ENCODE results near the gene CSF3R. TPM values are rescaled to one million over a fixed set of nuclear protein-coding genes. Genes with fewer than 3 reads are reported as not detected.
"Not testable (repeated sequence)": the region's sequence is repeated elsewhere in the genome, so short reads cannot be mapped to it uniquely, and the experiment has no call there.

Gene CSF3R
- total RNA-seq, 2 experiments from 2014 or later, result 0.33 to 0.41 TPM

DNA sequence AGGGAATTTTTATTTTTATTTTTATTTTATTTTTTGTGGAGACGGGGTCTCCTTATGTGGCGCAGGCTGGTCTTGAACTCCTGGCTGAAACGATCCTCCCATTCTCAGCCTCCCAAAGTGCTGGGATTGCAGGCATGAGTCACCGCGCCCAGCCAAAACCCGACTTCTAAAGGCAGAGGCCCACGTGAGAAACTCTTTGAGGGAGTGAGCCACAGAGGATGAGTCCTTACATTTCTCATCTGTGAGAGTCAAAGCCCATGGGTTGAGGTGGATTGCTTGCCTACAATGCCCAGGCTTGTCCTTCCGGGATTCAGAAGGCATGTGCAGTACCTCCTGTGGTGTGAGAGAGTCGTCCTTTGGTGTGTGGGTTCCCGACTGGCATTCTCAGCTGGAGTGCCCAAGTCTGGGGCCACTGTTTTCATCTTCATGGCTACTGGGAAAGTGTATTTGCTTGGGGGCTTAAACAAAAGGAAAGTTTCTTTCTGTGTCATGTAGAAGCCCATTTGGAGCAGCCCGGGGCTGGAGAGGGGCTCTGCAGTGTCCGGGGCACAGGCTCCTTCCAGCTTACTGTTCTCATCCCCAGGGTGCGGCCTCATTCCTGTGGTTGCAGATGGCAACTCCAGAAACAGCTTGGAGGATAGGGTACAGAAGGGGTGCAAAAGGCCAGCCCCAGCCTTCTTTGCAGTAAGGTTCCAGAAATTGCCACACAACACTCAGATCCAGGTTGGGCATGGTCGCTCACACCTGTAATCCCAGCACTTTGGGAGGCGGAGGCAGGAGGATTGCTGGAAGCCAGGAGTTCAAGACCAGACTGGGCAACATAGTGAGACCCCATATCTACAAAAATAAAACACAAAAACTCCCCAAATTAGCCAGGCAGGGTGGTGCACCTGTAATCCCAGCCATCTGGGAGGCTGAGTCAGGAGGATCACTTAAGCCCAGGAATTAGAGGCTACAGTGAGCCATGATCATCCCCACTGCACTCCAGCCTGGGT, 29.4 kb upstream of the CSF3R start:
- no peaks in the 10 kb centered on the region for H3K9me3 Mint-ChIP-seq (ENCODE audit: low read depth)
- no peak overlapping the region for H3K27ac Mint-ChIP-seq
- H3K36me3 Mint-ChIP-seq (ENCODE audit: low read depth), result no peaks in the 10 kb centered on the region
- ChIA-PET POLR2A (no interaction called here), CTCF (no interaction called here)
- no peak overlapping the region for H3K4me3 Mint-ChIP-seq
- intact Hi-C loops (cut with DNase I, micrococcal nuclease), result no loop called here
- H3K4me1 Mint-ChIP-seq, result no peaks in the 10 kb centered on the region
- DNase-seq (no peak), ATAC-seq (no peak)
- H3K27me3 Mint-ChIP-seq, result peaks cover 7% of the 10 kb centered on the region

DNA sequence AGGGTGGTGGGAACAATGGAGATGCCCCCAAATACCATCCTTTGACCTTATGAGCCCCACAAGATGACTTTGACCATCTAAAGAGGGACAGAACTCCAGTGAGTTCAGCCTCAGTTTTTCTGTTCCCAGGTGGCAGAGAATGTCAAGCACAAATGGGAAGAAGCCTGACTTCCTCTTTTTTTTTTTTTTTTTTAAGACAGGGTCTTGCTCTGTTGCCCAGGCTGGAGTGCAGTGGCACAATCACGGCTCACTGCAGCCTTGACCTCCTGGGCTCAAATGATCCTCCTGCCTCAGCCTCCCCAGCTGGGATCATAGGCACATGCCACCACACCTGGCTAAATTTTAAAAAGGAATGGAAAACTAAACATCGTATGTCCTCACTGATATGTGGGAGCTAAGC, 28.5 kb upstream of the CSF3R start:
- H3K4me1 Mint-ChIP-seq; intact Hi-C loops (cut with DNase I, micrococcal nuclease); POLR2A ChIA-PET; H3K9me3 Mint-ChIP-seq (ENCODE audit: low read depth); DNase-seq; H3K4me3 Mint-ChIP-seq; ATAC-seq; H3K36me3 Mint-ChIP-seq (ENCODE audit: low read depth); H3K27ac Mint-ChIP-seq; CTCF ChIA-PET: not testable (repeated sequence)
- peaks cover 14% of the 10 kb centered on the region for H3K27me3 Mint-ChIP-seq

DNA sequence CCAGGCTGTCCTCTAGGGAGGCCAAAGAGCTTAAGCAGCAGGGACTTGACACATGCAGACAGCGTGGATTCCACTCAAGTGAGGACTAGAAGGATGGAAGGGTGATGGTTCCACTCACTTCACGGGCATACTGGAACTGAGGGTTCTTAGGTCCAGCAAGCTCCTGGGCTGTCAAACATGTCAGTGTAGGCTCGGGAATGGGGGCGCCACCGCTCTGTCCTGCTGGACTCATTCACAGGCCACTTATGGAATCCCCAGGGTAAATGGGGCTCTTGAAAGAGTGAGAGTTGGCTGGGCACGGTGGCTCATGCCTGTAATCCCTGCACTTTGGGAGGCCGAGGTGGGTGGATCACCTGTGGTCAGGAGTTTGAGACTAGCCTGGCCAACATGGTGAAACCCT, 27.7 kb upstream of the CSF3R start:
- DNase-seq, result no peak
- intact Hi-C loops (cut with DNase I, micrococcal nuclease), result no loop called here
- Mint-ChIP-seq H3K36me3 (ENCODE audit: low read depth) (no peaks in the 10 kb centered on the region), H3K27ac (no peak overlapping the region), H3K4me1 (no peaks in the 10 kb centered on the region), H3K9me3 (ENCODE audit: low read depth) (no peaks in the 10 kb centered on the region), H3K4me3 (no peak overlapping the region), H3K27me3 (peaks cover 16% of the 10 kb centered on the region)
- CTCF ChIA-PET, result interaction anchor here (0.8 to 1.6 kb wide), 2 partner anchors 24 kb away, joined by 3 to 5 read pairs; no protein-coding TSS in a partner anchor
- ATAC-seq, result no peak
- POLR2A ChIA-PET, result no interaction called here

DNA sequence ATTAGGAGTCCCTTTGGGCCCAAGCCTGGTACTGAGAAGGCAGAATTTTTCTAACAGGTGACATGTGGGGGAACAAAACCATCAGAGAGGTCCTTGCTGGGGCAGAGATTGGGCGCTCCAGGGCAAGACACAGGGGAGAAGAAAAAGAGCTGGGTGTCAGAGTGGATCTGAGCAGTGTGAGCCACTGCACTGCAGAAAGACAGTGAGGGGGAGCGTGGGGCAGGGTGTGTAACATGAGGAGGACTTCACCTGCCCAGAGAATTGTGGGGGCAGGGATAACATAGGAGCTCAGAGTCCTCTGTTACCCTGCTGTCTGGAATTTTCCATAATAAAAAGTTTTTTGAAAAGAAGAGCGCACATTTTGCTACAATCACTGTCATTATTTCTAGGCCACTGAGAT, 25.5 kb upstream of the CSF3R start:
- ATAC-seq (no peak), DNase-seq (no peak)
- ChIA-PET CTCF (interaction anchor here (1.0 to 1.4 kb wide), 2 partner anchors 8 to 9 kb away, joined by 3 to 4 read pairs; no protein-coding TSS in a partner anchor), POLR2A (no interaction called here)
- intact Hi-C loops (cut with DNase I, micrococcal nuclease), result no loop called here
- no peaks in the 10 kb centered on the region for H3K9me3 Mint-ChIP-seq (ENCODE audit: low read depth)
- H3K27ac Mint-ChIP-seq, result no peak overlapping the region
- H3K4me1 Mint-ChIP-seq, result no peaks in the 10 kb centered on the region
- H3K4me3 Mint-ChIP-seq, result no peak overlapping the region
- H3K27me3 Mint-ChIP-seq, result peaks cover 20% of the 10 kb centered on the region
- no peaks in the 10 kb centered on the region for H3K36me3 Mint-ChIP-seq (ENCODE audit: low read depth)

DNA sequence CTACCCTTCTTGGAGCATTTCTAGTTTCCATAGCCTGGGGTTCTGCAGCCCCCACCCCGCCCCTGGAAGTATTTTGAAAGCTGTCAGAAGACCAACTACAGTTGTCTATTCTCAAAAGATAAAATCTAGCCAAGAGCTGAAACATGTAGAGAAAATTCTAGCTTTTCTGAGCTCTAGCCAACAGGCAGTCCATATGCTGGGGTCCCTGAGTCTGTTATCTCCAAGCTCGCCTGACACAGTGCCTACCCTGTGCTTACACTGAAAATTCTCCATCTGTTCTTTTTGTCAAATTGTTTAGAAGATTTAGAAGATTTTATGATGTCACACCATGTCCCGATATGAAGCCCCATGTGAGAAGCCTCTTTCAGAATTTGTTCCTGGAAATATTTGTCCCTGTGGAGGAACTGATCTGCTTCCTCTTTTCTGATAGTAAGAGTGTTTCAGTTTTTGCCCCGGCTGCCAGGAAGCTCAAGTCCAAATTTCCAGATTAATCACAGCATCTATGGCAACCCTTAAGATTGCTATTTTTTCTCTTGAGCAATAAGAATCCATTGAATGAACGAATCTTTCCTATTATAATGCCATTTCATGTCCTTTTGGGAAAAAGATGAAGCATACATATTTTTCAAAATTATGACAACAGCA, 23.7 kb upstream of the CSF3R start:
- no peak overlapping the region for H3K4me3 Mint-ChIP-seq
- H3K27ac Mint-ChIP-seq, result no peak overlapping the region
- ChIA-PET POLR2A (no interaction called here), CTCF (interaction anchor here (2.5 kb wide), 1 partner anchor 10 kb away, joined by 10 read pairs; no protein-coding TSS in a partner anchor)
- ATAC-seq (no peak), DNase-seq (no peak)
- intact Hi-C loops (cut with DNase I, micrococcal nuclease), result no loop called here
- no peaks in the 10 kb centered on the region for H3K4me1 Mint-ChIP-seq
- peaks cover 22% of the 10 kb centered on the region for H3K27me3 Mint-ChIP-seq
- H3K9me3 Mint-ChIP-seq (ENCODE audit: low read depth), result no peaks in the 10 kb centered on the region
- no peaks in the 10 kb centered on the region for H3K36me3 Mint-ChIP-seq (ENCODE audit: low read depth)

DNA sequence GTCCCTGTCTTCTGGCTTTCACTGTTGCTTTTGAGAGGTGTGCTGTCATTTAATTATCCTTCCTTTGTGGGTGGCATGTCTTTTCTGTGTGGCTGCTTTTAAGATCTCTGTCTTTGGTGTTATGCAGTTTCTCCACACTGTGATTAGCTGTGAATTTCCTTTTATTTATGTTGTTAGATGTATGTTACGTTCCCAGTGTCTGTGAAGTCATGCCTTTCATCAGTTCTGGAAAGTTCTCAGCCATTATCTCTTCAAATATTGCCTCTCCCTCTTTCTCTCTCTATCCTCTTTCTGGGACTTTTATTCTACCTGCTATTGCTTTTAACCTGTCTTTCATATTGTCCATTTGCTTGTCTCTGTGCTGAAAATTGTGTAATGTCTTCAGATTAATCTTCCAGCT, 21.0 kb upstream of the CSF3R start:
- no peaks in the 10 kb centered on the region for H3K9me3 Mint-ChIP-seq (ENCODE audit: low read depth)
- intact Hi-C loops (cut with DNase I, micrococcal nuclease), result no loop called here

DNA sequence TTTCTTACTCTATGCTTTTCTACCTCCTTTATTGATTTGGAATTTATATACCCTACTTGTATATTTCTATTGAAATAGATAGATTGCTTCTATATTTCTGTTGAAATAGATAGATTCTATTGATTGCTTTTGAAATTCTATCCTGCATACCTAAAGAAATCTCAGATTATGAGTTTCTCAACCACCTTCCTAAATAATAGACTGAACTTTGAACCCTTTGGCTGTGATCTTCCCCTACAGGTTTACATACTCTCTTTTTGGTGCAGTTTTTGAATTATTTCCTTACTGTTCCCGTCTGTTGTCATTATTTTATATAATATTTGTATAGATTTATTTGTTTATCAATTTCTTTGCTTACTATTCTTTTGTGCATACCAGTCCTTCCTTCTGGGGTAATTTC, 20.4 kb upstream of the CSF3R start:
- ChIA-PET CTCF (interaction anchor here (2.4 kb wide), 1 partner anchor 14 kb away, joined by 12 read pairs; no protein-coding TSS in a partner anchor), POLR2A (no interaction called here)
- H3K27me3 Mint-ChIP-seq, result peaks cover 24% of the 10 kb centered on the region
- DNase-seq (no peak), ATAC-seq (no peak)
- H3K4me1 Mint-ChIP-seq, result no peaks in the 10 kb centered on the region
- no peak overlapping the region for H3K4me3 Mint-ChIP-seq
- intact Hi-C loops (cut with DNase I, micrococcal nuclease), result no loop called here
- H3K27ac Mint-ChIP-seq, result no peak overlapping the region
- no peaks in the 10 kb centered on the region for H3K36me3 Mint-ChIP-seq (ENCODE audit: low read depth)
- H3K9me3 Mint-ChIP-seq (ENCODE audit: low read depth), result no peaks in the 10 kb centered on the region

More for the DNA sequence above, 21.0 kb upstream of the CSF3R start:
- H3K36me3 Mint-ChIP-seq (ENCODE audit: low read depth), result no peaks in the 10 kb centered on the region
- no peaks in the 10 kb centered on the region for H3K4me1 Mint-ChIP-seq
- H3K27ac Mint-ChIP-seq, result no peak overlapping the region
- CTCF ChIA-PET, result interaction anchor here (2.4 kb wide), 1 partner anchor 13 kb away, joined by 12 read pairs; no protein-coding TSS in a partner anchor
- no peak for ATAC-seq
- no peak overlapping the region for H3K4me3 Mint-ChIP-seq
- DNase-seq, result no peak
- H3K27me3 Mint-ChIP-seq, result peaks cover 24% of the 10 kb centered on the region
- POLR2A ChIA-PET, result no interaction called here

DNA sequence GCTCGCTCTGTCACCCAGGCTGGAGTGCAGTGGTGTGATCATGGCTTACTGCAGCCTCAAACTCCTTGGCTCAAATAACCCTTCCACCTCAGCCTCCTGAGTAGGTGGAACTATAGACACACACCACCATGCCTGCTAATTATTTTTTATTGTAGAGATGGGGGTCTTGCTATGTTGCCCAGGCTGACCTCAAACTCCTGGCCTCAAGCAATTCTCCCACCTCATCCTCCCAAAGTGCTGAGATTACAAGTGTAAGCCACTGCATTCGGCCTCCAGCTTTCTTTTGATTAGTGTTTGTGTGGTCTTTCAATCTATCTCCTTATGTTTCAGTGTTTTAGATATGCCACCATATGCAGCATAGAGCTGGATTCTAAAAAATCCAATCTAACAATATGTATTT, 19.9 kb upstream of the CSF3R start:
- DNase-seq (no peak), ATAC-seq (no peak)
- H3K4me1 Mint-ChIP-seq, result no peaks in the 10 kb centered on the region
- no peaks in the 10 kb centered on the region for H3K36me3 Mint-ChIP-seq (ENCODE audit: low read depth)
- POLR2A ChIA-PET, result no interaction called here
- CTCF ChIA-PET, result interaction anchor here (2.4 kb wide), 1 partner anchor 14 kb away, joined by 12 read pairs; no protein-coding TSS in a partner anchor
- H3K27ac Mint-ChIP-seq, result no peak overlapping the region
- no peaks in the 10 kb centered on the region for H3K9me3 Mint-ChIP-seq (ENCODE audit: low read depth)
- peaks cover 21% of the 10 kb centered on the region for H3K27me3 Mint-ChIP-seq
- intact Hi-C loops (cut with DNase I, micrococcal nuclease), result no loop called here
- no peak overlapping the region for H3K4me3 Mint-ChIP-seq

DNA sequence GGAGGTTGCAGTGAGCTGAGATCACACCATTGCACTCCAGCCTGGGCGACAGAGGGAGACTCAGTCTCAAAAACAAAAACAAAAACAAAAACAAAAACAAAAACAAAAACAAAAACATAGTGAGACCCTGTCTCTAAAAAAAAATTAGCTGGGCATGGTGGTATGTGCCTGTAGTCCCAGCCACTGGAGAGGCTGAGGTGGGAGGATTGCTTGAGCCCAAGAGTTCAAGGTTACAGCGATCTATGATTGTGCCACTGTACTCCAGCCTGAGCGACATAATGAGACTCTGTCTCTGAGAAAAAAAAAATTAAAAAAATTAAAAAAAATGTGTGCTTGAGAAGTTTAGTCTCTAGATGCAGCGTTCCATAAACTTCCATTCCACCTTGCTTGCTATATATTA, 19.2 kb upstream of the CSF3R start:
- CTCF ChIA-PET, result interaction anchor here (2.4 kb wide), 1 partner anchor 15 kb away, joined by 12 read pairs; no protein-coding TSS in a partner anchor
- intact Hi-C loops (cut with DNase I, micrococcal nuclease); ATAC-seq: not testable (repeated sequence)

DNA sequence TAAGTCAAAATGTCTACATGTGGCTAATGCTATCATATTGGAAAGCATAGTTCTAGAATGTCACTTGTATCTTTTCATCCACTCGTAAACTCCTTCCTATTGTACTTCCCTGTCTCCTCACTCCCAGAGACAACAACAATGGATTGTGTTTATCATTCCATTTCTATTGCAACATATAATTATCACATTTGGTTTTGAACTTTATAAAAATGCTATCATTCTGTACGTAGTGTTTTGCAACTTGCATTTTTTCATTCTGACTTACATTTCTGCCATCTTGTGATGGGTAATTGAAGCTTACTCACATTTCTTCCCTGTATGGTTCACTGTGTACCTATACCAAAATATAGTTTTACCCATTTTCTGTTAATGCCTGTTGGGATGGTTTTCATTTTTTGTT, 14.5 kb upstream of the CSF3R start:
- CTCF ChIA-PET, result interaction anchor here (0.7 kb wide), 1 partner anchor 107 kb away, joined by 3 read pairs; no protein-coding TSS in a partner anchor
- peaks cover 5% of the 10 kb centered on the region for H3K27me3 Mint-ChIP-seq
- POLR2A ChIA-PET, result no interaction called here
- H3K27ac Mint-ChIP-seq, result no peak overlapping the region
- DNase-seq (no peak), ATAC-seq (no peak)
- H3K36me3 Mint-ChIP-seq (ENCODE audit: low read depth), result no peaks in the 10 kb centered on the region
- H3K4me3 Mint-ChIP-seq, result no peak overlapping the region
- H3K9me3 Mint-ChIP-seq (ENCODE audit: low read depth), result no peaks in the 10 kb centered on the region
- no peaks in the 10 kb centered on the region for H3K4me1 Mint-ChIP-seq
- intact Hi-C loops (cut with DNase I, micrococcal nuclease), result no loop called here

More for the DNA sequence above, 19.2 kb upstream of the CSF3R start:
- H3K36me3 Mint-ChIP-seq (ENCODE audit: low read depth); H3K4me1 Mint-ChIP-seq; DNase-seq; H3K9me3 Mint-ChIP-seq (ENCODE audit: low read depth); POLR2A ChIA-PET; H3K4me3 Mint-ChIP-seq; H3K27ac Mint-ChIP-seq: not testable (repeated sequence)
- peaks cover 19% of the 10 kb centered on the region for H3K27me3 Mint-ChIP-seq

DNA sequence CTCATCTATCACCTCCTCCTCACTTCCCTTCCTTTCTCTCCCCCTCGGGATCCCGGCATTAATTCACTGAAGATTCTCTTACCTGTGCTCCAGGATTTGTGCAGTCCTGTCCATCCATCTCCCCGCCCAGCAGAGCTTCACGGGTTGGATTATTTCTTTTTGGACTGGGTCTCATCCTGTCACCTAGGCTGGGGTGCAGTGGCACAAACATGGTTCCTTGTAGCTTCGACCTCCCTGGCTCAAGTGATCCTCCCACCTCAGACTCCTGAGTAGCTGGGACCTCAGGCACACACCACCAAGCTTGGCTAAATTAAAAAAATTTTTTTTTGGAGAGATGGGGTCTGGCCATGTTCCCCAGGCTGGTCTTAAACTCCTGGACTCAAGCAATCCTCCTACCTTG, 12.3 kb upstream of the CSF3R start:
- CTCF ChIA-PET, result no interaction called here
- Mint-ChIP-seq H3K27ac (no peak overlapping the region), H3K9me3 (ENCODE audit: low read depth) (no peaks in the 10 kb centered on the region), H3K4me3 (no peak overlapping the region), H3K4me1 (peaks cover 4% of the 10 kb centered on the region), H3K36me3 (ENCODE audit: low read depth) (no peaks in the 10 kb centered on the region), H3K27me3 (peaks cover 2% of the 10 kb centered on the region)
- intact Hi-C loops (cut with DNase I, micrococcal nuclease), result no loop called here
- DNase-seq (no peak), ATAC-seq (no peak)
- POLR2A ChIA-PET, result no interaction called here

DNA sequence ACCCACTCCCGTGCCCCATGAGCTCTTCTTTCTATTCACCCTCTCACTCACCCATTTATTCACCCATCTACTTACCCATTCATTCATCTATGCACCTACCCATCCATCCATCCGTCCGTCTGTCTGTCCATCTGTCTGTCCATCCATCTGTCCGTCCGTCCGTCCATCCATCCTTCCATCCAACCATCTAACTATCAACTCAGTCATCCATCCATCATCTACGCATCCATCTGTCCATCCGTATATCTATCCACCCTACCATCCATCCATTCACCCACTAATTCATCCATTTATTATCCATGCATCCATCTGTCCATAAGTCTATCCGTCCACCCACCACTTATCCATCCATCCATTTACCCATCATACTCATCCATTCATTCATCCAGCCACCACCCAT, 10.8 kb upstream of the CSF3R start:
- peaks cover 2% of the 10 kb centered on the region for H3K27me3 Mint-ChIP-seq
- H3K27ac Mint-ChIP-seq, result no peak overlapping the region
- DNase-seq (no peak), ATAC-seq (no peak)
- POLR2A ChIA-PET, result no interaction called here
- CTCF ChIA-PET, result no interaction called here
- no peaks in the 10 kb centered on the region for H3K36me3 Mint-ChIP-seq (ENCODE audit: low read depth)
- intact Hi-C loops (cut with DNase I, micrococcal nuclease), result no loop called here
- no peak overlapping the region for H3K4me3 Mint-ChIP-seq
- H3K9me3 Mint-ChIP-seq (ENCODE audit: low read depth), result no peaks in the 10 kb centered on the region
- H3K4me1 Mint-ChIP-seq, result peaks cover 4% of the 10 kb centered on the region
